Stimulated activated CD8-positive, alpha-beta memory T cell treated with anti-CD3 and anti-CD28 coated beads, Interleukin-12 subunit alpha, Interleukin-12 subunit beta, amount 100 ng/mL, for 24 hours (primary cell): ENCODE results near the gene FAM107B.
"Not testable (repeated sequence)": the region's sequence is repeated elsewhere in the genome, so short reads cannot be mapped to it uniquely, and the experiment has no call there.

Experiments
- DNase-seq: peaks from one replicate; pipeline ENCODE4 v3.0.0-alpha.2; 2020; ENCODE audit errors: extremely low read depth

Gene FAM107B

GRCh38 chr10:14774797-14775196 is at the start of gene FAM107B:
Gene FAM107B, minus strand, starts transcription at chr10:14774897. Its CDS starts 234 bp downstream, at chr10:14774663.
- DNase-seq, result no peak

DNA sequence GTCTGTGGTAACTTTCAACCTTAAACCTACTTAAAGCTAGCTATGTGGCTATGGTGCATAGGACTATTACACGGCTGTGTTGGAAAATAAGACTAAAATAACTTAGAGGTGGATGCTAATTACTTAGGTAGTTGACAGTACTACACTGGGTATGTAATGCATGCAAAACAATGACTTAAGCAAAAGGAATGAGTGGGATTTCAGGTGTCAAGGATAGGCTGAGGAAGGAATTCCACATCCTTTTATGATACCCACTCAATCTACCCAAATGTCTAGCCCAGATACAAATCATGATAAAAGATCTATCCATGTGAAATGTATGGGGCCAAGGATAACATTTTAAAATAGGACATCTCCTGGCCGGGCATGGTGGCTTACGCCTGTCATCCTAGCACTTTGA is 49.3 kb upstream of the FAM107B start:
- no peak for DNase-seq

DNA sequence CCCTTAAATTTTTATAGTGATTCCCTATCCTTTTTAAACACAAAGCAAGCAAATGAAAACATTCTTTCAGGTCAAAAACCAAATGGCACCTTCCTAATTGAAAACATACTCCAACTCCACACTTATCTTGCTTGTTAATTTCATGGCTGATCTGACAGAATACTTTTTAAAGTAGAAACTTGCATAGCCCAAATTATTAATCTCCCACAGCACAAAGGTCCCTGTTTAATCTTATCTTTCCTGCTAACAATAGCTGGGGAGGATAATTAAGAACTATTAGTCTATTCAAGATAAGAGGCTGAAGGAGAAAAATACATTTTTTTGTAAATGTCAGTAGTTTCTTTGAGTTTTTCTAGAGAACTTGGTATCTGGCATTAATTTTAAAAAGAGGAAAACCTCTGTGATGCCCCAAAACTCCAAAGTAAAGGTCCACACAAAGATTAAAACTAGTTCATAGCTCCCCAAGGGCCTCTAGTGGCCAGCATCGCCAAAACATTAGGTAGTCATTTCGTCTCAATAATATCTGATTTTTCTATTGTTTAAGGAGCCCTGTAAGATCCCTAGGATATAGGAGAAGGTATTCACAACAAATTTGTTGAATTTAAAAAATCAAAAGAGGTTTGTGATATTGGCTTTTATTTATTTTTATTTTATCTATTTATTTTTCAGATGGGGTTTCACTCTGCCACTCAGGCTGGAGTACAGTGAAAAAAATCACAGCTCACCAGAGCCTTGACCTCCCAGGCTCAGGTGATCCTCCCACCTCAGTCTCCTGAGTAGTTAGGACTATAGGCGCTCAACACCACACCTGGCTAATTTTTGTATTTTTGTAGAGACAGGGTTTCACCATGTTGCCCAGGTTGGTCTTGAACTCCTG is 48.4 kb upstream of the FAM107B start:
- no peak for DNase-seq

DNA sequence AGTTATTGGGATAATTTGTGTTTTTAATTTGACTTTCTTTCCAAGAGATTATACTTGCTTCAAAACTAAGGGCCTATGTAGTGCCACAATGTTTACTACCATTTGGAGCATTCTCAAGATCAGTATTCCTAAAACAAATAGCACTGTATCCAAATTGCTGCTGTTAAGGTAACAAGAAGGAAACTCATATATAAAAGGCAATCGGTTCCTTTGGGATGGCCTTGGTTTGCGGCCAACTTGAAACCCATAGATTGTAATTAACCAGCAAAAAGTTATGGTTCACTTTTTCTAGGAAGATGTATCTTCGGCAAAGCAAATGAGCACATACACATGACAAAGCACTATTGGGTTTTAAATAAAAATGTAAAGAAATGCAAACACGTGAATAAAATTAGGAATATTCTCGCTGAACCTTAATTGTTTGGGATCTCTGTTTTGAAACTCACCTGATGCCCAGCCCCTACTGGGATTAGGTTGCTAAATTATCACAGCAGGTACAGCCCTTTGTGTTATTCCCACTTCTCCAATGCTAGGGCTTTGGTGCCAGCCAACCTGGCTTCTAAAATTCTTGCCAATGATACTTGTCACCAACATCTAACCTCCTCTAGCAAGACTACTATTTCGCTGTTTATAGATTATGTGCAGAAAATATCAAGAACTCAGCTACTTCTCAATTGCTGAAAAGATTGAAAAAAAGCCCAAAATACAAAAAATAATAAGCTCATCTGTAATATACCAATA is 47.1 kb upstream of the FAM107B start:
- no peak for DNase-seq

- no peak for DNase-seq
Measured at GRCh38 chr10:14820775-14821154, 46.1 kb upstream of the FAM107B start.

- DNase-seq, result no peak
Measured at GRCh38 chr10:14820010-14820774, 45.5 kb upstream of the FAM107B start.

DNA sequence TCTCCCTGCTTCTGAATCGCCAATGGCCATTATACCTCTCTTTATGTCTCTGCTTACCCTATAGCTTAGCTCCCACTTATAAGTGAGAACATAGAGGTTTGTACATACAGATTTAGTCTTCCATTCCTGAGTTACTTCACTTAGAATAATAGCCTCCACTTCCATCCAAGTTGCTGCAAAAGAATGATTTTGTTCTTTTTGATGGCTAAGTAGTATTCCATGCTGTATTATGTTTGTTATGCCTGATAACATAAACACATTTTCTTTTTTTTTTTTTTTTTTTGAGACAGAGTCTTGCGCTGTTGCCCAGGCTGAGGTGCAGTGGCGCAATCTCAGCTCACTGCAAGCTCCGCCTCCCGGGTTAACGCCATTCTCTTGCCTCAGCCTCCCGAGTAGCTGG is 42.0 kb upstream of the FAM107B start:
- not testable (repeated sequence) for DNase-seq

GRCh38 chr10:14815681-14816080 is 41.0 kb upstream of the FAM107B start:
- DNase-seq, result no peak

DNA sequence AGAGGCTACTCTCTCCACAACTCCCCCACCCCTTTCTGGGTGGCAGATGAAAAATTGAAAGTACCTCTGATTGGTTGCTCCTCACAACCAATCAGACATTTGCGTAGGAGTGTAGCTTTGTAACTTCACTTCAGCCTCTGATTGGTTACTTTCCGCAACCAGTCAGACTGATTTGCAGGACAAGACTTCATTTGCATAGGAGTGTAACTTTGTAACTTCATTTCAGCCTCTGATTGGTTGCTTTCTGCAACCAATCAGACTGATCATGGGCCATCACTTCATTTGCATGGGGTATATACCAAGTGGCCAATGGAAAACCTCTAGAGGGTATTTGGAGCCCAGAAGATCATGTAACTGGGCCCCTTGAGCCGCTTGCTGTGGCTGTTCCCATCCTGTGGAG is 37.6 kb upstream of the FAM107B start:
- no peak for DNase-seq

GRCh38 chr10:14810969-14811953 is 36.6 kb upstream of the FAM107B start:
- DNase-seq, result no peak

DNA sequence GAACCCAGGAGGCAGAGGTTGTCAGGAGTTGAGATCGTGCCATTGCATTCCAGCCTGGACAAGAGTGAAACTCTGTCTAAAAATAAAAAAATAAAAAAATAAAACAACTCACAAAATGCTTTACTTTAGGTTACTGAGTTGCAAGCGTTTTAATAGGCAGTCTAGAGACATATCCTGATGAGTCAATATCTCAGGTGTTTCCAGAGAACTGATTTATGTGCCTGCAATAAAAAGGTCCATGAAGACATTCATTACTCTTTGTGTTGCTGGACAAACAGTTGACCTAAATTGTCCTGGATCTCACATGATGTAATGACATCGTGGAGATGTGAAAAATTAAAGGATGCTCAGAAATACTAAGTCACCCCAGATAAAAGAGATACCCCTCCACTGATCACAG is 31.6 kb upstream of the FAM107B start:
- no peak for DNase-seq

DNA sequence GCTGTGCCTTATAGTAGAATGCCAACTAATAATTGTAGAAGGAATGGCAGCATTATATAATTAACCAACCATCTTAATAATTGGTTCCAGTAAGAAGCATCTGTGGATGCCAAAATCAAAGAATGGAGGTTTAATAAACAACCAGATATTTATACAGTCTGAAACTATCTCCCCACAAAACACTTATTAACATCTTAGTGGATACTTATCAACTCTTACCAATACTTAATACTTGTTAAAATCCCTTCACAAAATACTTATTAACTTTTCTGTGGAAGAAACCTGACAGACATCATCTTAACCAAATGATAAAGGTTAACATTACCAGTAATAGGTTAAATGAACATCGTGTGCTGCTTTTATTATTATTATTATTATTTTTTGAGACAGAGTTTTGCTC is 29.1 kb upstream of the FAM107B start:
- DNase-seq, result no peak

DNA sequence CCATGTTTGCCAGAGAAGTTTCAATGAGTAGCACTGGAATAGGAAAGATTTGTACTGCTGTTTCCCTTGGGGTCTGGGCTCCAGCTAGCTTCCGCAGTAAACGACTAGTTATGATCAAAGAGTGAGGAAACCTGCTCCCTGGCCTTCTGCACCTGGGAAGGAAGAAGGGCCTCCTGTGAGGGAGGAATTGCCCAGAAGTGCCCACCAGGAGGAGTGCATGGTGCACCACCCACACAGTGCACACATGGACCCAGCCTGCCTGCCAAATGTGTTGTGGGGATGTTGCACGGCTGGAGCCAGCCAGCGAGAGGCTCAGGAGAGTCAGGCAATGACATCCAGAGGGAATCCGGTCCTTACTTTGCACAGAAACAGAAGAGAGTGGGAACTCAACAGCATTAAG is 27.0 kb upstream of the FAM107B start:
- DNase-seq, result no peak

DNA sequence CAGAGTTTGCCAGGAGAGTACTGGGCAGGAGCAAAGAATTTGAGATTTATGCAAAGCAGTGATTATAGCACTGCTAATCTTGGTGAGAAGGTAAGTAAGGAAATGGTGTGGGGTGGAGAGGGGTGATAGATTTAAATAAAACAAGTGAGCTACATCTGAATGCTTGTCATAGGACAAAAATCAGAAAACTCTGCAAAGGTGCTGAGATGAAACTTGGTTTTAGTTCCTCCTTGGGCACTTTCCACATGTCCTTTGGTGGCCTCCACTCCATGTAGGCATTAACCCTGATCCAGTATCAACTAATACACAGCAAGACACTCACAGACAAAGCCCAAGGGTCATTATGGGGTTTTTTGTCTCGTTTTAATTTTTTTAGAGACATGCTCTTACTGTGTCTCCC is 25.7 kb upstream of the FAM107B start:
- DNase-seq, result no peak

GRCh38 chr10:14798636-14799035 is 23.9 kb upstream of the FAM107B start:
- DNase-seq, result no peak

- DNase-seq, result no peak
Measured at GRCh38 chr10:14787938-14788337, 13.2 kb upstream of the FAM107B start.

DNA sequence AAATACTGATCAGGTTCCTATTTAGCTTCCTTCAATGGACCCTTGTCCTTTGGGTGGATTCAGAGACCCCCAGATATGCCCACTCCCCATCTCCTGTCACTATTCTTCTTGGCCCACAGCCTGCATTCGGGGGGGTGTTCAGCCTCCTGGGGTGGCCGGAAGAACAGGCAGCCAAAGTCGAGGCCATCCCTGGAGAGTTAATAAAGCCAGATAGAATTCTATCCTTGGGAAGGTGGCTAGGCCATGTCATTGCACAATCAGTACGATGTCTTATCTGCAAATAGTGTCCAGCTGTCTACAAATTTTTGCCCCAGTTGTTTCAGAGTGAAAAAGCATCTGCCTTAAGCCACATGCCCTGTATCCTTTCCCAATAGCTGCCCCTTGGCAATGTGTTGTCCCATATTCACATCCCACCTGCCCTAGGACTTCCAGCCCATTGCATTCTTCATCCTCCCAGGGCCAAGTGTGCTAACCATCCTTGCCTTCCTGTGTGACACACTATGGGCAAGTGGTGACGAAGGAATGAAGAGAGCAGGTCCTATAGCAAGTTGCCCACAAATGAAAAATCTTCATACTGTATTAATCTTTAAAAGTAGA is 9.9 kb upstream of the FAM107B start:
- no peak for DNase-seq

- no peak for DNase-seq
Measured at GRCh38 chr10:14782691-14783363, 8.1 kb upstream of the FAM107B start.

- DNase-seq, result no peak
Measured at GRCh38 chr10:14781763-14782162, 7.1 kb upstream of the FAM107B start.

DNA sequence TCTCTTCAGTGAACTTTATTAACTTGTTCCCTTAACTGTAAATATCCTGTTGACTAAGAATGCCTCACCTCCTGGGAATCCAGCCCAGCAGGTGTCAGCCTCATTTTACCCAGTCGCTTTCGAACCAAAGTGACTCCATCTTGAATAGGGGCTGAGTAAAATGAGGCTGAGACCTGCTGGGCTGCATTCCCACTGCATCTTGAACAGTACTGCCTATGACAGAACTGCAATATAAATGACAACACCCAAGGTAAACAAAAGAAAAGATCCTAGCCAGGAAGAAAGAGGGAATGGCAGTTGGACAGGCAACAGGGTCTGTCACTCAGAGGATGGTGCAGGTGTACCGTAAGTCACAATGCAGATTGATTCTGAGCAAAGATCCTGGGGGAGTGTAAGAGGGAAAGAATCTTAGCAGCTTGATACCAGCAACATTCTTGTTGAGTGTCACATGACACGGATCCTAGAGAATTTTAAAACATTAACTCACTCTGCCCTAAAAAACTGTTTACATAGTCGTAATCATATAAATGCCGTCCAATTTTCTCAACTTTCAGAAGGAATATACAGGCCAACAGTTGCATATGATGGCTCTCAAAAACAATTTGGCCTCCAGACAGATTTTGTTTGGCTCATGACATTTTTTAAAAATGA is 4.4 kb upstream of the FAM107B start:
- DNase-seq, result no peak
